HG03521 (cell line): ENCODE results near the gene MAGI3.
"Not testable (repeated sequence)": the region's sequence is repeated elsewhere in the genome, so short reads cannot be mapped to it uniquely, and the experiment has no call there.

Experiments
- ATAC-seq: cut with Tn5 transposase; IDR thresholded peaks from one replicate; pipeline ENCODE4 v1.9.1; 2021; ENCODE audit warnings: mild to moderate bottlenecking, moderate library complexity; ENCODE audit not compliant: unreplicated experiment

MAGI3 gene

DNA sequence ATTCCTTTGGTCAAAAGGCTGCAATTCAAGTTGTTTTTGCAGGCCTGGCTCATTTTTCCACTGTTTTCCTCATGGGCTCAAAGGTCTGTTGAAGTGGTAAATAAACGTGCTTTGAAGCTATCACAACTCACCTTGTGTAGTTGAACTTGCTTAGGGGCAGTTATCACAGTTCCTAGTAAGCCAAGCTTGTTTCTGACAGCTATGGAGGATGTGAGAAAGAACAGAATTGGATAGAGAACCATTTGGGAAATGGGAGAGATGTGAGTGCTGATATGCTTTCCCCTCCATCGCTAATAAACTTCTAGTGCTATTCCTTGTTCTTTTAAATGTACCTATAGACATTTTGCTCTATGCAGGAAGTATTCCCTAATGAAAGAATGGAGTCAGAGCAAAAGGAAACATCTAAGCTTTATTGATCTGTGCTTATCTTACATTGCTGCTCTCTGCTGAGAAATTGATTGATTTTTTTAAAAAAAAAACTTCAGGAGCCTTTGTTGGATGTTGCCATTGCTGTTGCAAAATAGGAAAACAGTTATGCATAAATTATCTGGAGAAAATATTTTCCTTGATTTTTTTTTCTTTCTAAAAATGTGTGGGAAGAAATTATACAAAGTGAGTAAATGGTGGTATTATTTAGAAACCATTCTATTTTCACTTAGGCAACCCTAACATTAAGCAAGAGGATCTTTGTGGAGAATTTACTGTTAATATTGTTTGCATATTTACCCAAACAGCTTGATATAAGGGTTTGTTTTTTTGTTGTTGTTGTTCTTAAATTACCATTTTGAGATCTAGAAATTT lies 118.2 kb downstream of the MAGI3 start:
- ATAC-seq: no peak

DNA sequence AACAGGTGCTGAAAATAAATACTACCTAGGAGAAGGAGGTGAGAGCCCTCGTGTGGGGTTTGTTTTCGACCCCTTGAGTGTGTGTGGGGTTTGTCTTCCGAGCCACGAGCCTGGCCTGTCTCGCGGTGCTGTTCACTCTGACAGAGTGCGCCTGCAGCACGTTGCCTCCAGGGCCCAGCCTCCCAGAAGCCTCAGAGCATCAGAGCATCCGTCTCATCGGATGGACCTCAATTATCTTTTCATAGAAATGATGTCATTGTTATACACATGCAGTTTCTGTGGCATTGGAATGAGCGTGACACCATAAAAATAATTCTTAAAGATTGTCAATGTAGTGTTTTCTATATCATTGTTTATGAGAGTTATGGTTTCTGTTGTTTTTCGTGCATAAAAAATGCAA lies 119.5 kb downstream of the MAGI3 start:
- not testable (repeated sequence) for ATAC-seq

DNA sequence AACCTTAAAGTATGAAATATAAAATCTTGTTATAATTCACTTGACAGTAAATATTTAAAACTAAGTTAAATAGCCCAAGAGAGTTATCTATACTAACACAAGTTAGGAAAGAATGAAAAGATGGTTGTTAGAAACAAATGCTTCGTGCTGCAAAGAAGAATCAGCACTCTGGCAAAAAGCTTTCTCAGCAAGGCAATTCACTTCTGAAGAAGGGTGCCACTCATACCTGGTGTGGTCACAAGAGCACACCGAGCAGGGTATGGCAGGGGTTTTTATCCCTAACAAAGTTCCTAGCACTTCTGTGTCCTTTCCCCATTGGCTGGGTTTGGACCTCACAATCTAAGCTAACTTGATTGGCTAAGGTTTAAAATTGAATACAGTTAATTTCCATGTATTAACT lies 121.0 kb downstream of the MAGI3 start:
- ATAC-seq: no peak

DNA sequence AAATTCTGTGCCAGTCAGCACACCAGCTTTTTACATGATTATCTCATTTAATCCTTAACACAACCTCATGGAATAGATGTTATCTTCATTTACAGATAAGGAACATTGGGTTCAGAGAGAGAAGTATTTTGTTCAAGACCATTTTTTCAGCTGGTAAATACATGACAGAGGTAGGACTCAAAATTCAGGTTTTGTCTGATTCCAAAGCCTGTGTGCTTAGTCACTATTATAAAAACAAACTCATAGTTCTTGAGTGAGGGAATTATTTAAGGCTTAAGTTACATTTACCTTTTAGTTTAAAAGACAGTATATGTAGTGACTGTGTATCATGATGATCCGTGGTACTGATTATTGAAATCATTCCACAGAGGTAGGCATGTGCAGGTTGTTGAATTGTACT lies 125.2 kb downstream of the MAGI3 start:
- ATAC-seq: no peak

DNA sequence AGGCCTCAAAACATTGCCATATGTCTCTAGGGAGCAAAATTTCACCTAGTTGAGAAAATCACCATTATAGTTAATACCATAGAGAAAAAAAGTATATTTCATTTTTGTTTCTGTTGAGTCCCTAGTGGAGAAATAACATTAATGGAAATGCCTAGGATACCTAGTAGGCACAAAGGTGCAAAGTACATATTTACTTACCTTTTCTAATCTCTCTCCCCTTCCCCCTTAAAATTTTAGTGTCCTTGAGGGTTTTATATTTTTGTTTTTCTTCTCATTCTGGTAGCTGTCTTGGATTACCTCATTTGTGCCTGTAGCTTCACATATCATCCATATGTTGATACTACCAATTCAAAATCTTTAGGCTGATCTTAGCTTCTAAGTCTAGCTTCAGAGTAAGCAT lies 127.0 kb downstream of the MAGI3 start:
- no peak for ATAC-seq

DNA sequence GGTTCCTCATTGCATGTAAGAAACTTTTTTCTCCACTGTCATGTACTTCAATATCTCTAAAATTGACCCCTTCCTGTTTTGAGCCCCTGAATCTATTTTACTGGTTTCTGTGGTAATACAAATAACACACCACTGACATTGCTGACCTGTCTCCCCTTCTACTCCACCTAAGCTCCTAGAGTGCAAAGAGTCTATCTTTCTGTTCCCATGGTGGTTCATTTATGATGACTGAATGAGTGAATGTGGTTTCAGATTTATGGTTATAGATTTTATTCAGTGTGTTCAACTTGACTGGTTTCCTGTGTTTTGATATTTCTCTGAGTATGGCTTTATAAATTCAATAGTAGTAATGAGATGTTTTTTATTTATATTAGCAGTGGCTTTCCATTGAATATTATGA lies 127.7 kb downstream of the MAGI3 start:
- ATAC-seq: no peak

DNA sequence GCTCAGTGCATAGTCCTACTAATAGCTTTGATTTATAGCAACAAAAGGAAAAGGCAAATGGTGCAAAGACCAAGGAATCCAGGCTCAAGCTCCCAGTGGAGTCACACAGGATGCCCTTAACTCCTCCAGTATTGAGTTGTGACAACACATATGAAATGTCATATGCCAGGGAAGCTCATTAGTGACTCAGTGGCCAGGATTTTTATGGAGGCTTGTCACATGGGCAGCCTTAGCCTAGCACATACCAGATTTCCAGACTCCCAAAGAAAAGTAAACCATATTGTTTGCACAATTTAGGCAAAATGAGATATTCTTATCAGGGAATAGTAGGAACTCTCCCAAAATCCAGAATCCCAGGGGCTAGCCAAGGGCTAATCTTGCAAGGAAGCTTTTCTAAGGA lies 129.2 kb downstream of the MAGI3 start:
- no peak for ATAC-seq

DNA sequence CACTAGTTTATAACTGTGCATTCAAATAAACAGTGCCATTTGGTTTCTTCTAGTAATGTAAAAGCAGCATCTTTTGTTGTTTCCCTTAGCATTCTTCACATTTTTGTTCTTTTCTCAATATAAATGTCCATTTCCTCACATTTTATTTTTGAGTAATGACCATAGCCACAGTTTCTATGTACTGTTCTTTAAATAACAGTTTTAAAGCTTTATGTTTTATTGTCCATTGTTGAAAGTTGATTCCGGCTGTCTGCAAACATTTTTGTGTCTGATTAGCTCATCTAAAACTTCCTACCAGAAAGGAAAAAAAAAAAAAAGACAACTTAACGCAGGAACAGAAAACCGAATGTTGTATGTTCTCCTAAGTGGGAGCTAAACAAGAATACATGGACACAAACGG lies 139.7 kb downstream of the MAGI3 start:
- ATAC-seq: no peak

DNA sequence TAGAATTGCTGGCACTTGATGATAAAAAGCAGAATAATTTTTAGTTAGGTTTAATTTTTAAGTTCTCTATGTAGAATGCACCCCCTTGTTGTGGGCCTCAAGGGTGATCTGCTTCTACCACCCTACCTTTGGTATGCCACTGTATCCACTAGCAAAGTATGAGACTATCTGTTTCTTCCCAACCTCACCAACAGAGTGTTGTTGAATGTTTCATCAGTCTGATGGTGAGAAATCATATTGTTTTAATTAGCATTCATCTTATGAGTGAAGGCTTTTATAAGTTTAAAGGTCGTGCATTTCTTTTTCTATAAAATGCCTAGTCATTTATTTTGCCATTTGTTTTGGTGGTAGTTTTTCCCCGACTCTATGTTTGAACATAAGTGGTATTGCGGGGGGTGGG lies 141.0 kb downstream of the MAGI3 start:
- no peak for ATAC-seq

DNA sequence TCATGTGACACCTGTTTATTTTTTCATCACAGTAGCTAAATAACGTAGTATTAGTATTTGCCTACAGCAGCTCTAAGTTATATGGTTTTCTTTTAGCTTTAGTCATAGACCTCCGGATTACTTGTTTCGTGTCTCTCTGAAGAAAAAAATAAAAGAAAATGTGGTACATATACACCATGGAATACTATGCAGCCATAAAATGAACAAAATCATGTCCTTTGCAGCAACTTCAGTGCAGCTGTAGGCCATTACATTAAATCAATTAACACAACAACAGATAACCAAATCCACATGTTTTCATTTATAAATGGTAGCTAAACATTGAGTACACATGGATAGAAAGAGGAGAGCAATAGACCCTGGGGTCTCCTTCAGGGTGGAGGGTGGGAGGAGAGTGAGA lies 142.7 kb downstream of the MAGI3 start:
- no peak for ATAC-seq

DNA sequence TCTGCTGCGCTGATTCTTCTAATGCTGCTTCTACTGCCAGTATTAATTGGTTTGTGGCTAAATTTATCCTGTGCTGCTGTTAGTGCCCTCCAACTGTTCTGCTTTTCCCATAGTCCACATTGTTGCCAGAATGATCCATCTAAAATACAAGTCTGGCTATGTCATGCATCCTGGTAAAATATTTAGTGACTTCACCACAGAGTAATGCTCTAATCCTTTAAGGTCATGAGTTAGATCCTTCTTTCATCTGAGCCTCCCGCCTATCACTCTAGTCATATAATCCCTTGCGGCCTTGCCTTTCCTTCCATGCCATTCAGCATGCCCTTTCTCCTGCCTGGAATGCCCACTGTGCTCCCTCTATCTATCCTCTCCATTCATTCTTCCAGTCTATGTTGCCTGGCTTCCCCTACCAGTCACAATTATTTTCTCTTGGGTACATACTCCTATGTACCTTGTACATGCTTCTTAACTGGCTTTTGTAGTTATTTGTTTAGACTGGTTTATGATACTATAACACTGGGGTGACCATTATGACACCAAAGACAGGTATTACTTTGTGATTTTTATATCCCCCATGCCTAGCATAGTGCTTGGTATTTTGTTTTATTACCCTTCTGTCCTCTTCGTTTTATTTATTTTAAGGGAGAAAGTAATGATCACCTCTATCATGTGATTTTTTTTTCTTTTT lies 144.0 kb downstream of the MAGI3 start:
- ATAC-seq: no peak

DNA sequence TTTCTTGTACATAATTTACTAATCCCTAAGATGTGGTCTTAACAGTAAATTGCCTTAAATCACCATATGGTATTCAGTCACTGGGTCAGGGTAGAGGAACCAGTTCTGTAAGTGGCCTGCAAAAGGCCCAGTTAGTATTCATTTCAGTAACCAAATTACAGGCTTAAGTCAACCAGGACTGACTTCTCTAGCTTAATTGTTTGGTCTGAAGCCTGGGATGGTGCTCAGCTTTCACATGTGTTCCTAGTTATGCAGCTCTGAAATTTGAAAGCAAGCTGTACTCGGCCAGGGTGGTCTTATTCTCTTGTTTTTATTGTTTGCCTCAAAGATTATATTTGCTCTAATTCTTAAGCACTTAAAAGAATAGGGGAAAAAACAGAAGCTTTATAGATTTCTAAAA lies 144.6 kb downstream of the MAGI3 start:
- ATAC-seq: no peak

DNA sequence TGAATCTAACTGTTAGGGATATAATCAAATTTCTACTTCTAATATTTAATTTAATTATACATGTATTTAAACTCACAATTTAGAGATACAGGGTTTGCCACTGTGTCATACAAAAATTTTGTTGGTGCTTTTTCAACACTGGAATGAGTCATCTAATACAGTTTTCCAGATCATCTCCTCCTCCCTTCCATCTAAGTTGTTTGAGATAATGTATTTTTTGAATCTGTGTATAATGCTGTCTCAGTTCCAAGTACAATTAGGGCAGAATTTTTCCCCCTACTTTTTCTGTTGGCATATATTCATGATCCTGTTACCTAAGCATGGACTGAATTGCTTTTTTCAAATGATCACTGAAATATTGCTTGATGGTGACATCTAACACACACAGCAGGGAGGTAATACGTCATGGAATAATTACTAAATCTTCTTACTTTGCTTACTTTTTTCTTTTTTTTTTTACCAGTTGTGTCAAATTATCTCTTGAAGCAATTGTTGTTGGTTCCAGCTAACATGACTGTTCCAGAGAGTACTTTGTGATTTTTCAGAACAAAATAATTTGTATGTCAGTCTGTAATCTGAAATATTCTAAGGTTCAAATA lies 146.0 kb downstream of the MAGI3 start:
- ATAC-seq: no peak

DNA sequence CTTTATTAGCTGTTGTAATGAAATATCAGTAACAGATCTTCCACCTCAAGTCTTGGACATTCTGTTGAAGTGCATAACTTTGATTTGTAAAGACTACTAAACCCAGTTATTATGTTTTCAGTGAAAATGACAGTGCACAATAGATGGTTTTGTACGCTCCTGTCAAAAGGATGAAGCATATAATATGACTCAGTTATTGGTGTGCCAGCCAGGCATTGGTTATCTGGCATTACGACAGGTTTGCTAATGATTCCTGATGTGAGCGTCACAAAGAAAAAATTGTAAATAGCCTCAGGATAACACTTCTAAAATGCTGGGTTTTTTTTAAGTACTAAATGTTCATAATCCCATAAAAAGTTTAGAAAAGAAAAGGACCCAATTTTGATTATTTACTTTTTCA lies 147.9 kb downstream of the MAGI3 start:
- no peak for ATAC-seq

DNA sequence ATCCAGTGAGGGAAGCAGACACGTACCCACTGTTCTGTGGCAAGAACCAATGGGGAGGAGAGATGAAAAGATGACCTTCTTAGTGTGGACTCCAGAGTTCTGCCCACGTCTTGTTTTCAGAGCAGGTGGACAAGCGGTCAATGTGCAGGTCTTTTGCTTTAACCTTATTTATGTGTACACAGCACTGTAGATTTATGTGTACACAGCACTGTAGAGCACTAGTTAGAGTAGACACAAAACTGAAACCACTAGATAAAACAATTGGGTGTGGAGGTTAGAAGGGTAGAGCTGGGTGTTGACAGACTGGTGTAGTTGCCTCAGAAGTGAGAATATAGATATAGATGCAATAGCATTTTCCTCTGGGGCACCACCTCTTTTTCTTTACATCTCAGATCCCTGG lies 150.0 kb downstream of the MAGI3 start:
- ATAC-seq: no peak

DNA sequence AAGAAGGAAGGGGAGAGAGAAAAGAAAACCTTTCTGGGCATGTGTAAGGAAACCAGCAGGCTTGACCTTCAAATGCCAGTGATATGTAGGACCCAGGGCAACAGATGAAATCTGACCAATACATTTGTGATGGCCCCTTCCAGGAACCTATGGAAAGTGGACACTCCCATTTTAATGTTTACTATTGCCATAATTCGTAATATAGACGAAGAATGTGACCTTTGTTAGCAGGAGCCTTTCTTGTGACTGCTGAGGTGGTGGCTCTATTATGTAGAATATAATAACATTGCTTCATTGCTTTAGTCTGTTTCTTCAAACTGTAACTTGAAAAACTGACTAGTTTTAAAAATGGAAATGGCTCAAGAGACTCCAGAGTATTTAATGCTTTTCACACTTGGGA lies 150.8 kb downstream of the MAGI3 start:
- no peak for ATAC-seq

DNA sequence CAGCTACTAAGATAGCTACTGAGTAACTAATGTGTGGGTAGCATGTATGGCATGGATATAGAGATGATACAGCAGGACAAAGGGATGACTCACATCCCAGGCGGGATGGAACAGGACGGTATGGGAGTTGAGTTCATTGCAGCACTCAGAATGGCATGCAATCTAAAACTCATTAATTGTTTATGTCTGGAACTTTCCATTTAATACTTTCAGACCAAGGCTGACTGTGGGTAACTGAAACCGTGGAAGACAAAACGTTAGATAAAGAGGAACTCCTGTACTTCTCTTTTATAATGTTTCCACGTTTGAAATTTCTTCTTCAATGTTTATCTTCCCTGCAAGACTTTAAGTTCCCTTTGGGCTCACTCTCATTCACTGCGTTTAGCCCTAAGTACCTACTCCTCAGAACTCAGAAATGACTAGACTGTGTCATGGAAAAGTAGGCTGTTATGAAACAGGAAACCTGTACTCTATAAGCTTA lies 151.9 kb downstream of the MAGI3 start:
- ATAC-seq: no peak

DNA sequence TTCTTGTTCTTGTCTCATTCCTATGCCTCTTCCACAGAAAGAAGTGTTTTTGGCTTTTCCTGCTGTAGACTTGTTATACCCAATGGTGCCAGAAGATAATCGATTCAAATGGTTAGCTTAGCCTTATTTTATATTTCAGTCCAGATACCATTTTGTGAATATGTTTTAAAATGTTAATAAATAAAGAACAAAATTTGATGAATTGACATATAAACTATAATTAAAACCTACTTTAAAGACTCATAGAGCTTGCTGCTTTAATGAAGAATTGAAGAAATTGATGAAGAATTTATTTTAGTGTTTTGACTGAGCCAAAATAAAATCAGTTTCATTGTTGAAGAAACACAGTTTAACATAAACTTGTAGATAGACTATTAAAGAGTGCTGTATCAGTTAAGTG lies 152.8 kb downstream of the MAGI3 start:
- no peak for ATAC-seq

DNA sequence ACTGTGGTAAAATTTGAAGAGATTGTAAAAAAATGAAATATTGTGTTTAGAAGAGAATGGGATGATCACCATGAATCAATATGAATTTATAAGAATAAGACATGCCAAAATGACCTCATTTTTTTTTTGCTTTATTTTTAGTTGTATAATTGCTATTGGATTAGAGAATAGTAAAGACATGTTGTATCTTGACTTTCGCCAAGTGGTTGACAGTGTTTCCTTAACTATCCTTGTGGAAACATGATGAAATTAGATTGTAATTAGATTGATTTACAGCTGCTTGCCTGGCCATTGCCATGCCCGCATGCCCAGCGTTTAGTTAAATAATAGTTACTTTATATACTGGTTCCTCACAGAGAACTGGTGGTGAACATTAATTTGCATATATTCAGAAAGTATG lies 154.9 kb downstream of the MAGI3 start:
- no peak for ATAC-seq

DNA sequence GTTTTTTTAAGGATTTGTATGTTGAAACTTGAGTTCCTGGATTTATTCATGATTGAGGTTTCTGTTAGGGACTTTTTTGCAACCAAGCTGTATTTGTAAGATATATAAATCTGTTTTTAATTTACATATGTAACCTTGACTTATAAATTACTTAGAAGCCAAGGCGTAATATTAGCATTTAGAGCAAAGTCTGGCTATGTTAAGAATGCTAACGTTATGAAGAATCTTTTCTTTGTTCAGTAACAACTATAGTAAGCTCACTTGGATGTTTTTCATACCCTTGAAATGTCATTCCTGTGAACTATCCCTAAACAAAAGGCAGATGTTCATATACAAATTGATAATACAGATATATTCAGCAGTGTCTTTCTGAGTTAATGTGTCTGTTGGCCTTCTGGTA lies 155.3 kb downstream of the MAGI3 start:
- no peak for ATAC-seq

DNA sequence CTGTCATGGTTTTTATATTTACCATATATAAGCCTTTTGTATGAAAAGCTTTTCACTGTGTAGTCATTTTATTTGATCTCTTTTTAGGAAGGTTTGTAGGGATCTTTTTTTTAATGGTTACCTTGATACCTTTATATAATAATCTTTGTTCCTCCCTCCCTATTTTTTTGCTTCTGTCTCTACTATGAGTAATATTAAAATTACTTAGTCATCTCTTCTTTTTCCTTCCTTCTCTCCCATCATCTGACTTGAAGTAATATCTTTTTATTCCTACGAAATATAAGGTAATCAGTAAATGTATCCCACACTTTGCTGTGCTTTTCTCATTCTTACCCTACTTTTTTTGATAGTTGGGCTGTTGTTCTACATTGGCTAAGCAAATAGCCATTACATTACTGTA lies 161.4 kb downstream of the MAGI3 start:
- ATAC-seq: no peak

DNA sequence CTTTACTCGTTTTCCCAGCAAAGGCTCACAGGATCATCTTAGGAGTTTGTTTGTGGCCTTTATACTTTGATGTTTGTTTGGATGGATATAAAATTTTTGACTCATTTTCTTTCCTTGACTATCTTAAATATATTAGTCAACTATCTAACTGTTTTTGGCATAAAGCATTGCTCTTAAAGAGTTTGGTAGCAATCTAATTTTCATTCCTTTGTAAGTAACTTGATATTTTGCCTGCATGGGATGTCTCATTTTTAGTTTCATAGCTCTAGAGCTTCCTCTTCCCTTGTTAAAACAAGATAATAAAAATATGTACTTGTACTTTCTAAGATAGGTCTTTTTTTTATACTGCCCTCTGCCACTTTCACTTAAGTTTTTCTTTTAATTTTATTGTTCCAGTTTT lies 161.9 kb downstream of the MAGI3 start:
- ATAC-seq: no peak
